ENCODE measurements around the gene ITGA3.
"Not testable (repeated sequence)": the region's sequence is repeated elsewhere in the genome, so short reads cannot be mapped to it uniquely, and the experiment has no call there.

ITGA3 gene

GRCh38 chr17:50035945-50036344 is 20.0 kb upstream of the ITGA3 start:
- H3K27me3 ChIP-seq (ENCODE audit: insufficient read depth, low read depth): peaks cover 75% of the 10 kb centered on the region
- no peak overlapping the region for H2AFZ ChIP-seq (ENCODE audit: low read depth)
- H3K4me2 ChIP-seq: no peak overlapping the region
- TF ChIP-seq CTCF (conservative IDR thresholded peaks at IDR 0.05; ENCODE audit: low read depth, low read length): no peak
- no peak overlapping the region for H3K27ac ChIP-seq
- no peaks in the 10 kb centered on the region for H3K79me2 ChIP-seq (ENCODE audit: insufficient read depth, low read depth)
- H4K20me1 ChIP-seq (ENCODE audit: insufficient read depth): no peaks in the 10 kb centered on the region
- H3K36me3 ChIP-seq (ENCODE audit: insufficient read depth): no peaks in the 10 kb centered on the region
- no peak overlapping the region for H3K9ac ChIP-seq
- H3K4me3 ChIP-seq (IDR thresholded peaks at IDR 0.05; ENCODE audit: insufficient read depth, low read depth, low read length): no peak overlapping the region
- H3K4me1 ChIP-seq (ENCODE audit: low read depth, poor library complexity, severe bottlenecking): no peaks in the 10 kb centered on the region

- Histone ChIP-seq H4K20me1 (ENCODE audit: insufficient read depth) (no peaks in the 10 kb centered on the region), H3K4me1 (ENCODE audit: low read depth, poor library complexity, severe bottlenecking) (no peaks in the 10 kb centered on the region), H2AFZ (ENCODE audit: low read depth) (no peak overlapping the region), H3K36me3 (ENCODE audit: insufficient read depth) (no peaks in the 10 kb centered on the region), H3K27ac (no peak overlapping the region), H3K79me2 (ENCODE audit: insufficient read depth, low read depth) (no peaks in the 10 kb centered on the region), H3K9ac (no peak overlapping the region), H3K4me3 (IDR thresholded peaks at IDR 0.05; ENCODE audit: insufficient read depth, low read depth, low read length) (no peak overlapping the region), H3K27me3 (ENCODE audit: insufficient read depth, low read depth) (peaks cover 75% of the 10 kb centered on the region), H3K4me2 (no peak overlapping the region)
- TF ChIP-seq CTCF (conservative IDR thresholded peaks at IDR 0.05; ENCODE audit: low read depth, low read length): no peak
Observed at GRCh38 chr17:50036455-50037261, 19.3 kb upstream of the ITGA3 start.

GRCh38 chr17:50037321-50038107 is 18.4 kb upstream of the ITGA3 start:
- Histone ChIP-seq H3K4me2 (no peak overlapping the region), H3K9ac (no peak overlapping the region), H3K79me2 (ENCODE audit: insufficient read depth, low read depth) (no peaks in the 10 kb centered on the region), H3K27me3 (ENCODE audit: insufficient read depth, low read depth) (peaks cover 71% of the 10 kb centered on the region), H3K4me3 (IDR thresholded peaks at IDR 0.05; ENCODE audit: insufficient read depth, low read depth, low read length) (no peak overlapping the region), H3K4me1 (ENCODE audit: low read depth, poor library complexity, severe bottlenecking) (no peaks in the 10 kb centered on the region), H2AFZ (ENCODE audit: low read depth) (no peak overlapping the region), H3K36me3 (ENCODE audit: insufficient read depth) (no peaks in the 10 kb centered on the region), H4K20me1 (ENCODE audit: insufficient read depth) (no peaks in the 10 kb centered on the region), H3K27ac (no peak overlapping the region)
- no peak for TF ChIP-seq CTCF (conservative IDR thresholded peaks at IDR 0.05; ENCODE audit: low read depth, low read length)

- no peaks in the 10 kb centered on the region for H3K4me1 ChIP-seq (ENCODE audit: low read depth, poor library complexity, severe bottlenecking)
- TF ChIP-seq CTCF (conservative IDR thresholded peaks at IDR 0.05; ENCODE audit: low read depth, low read length): no peak
- H2AFZ ChIP-seq (ENCODE audit: low read depth): no peak overlapping the region
- no peak overlapping the region for H3K4me3 ChIP-seq (IDR thresholded peaks at IDR 0.05; ENCODE audit: insufficient read depth, low read depth, low read length)
- H3K27me3 ChIP-seq (ENCODE audit: insufficient read depth, low read depth): peaks cover 60% of the 10 kb centered on the region
- no peaks in the 10 kb centered on the region for H3K36me3 ChIP-seq (ENCODE audit: insufficient read depth)
- no peaks in the 10 kb centered on the region for H4K20me1 ChIP-seq (ENCODE audit: insufficient read depth)
- H3K27ac ChIP-seq: no peak overlapping the region
- H3K9ac ChIP-seq: no peak overlapping the region
- H3K4me2 ChIP-seq: no peak overlapping the region
- no peaks in the 10 kb centered on the region for H3K79me2 ChIP-seq (ENCODE audit: insufficient read depth, low read depth)
Observed at GRCh38 chr17:50039058-50039457, 16.9 kb upstream of the ITGA3 start.

- not testable (repeated sequence) for H3K4me2 ChIP-seq; H3K79me2 ChIP-seq (ENCODE audit: insufficient read depth, low read depth); H4K20me1 ChIP-seq (ENCODE audit: insufficient read depth); H3K4me3 ChIP-seq (IDR thresholded peaks at IDR 0.05; ENCODE audit: insufficient read depth, low read depth, low read length); H2AFZ ChIP-seq (ENCODE audit: low read depth); H3K27ac ChIP-seq; H3K4me1 ChIP-seq (ENCODE audit: low read depth, poor library complexity, severe bottlenecking); H3K36me3 ChIP-seq (ENCODE audit: insufficient read depth); H3K9ac ChIP-seq
- H3K27me3 ChIP-seq (ENCODE audit: insufficient read depth, low read depth): peaks cover 49% of the 10 kb centered on the region
Observed at GRCh38 chr17:50040496-50040895, 15.4 kb upstream of the ITGA3 start.
